ENCODE measurements around the gene CTDNEP1.

Gene CTDNEP1

GRCh38 chr17:7281074-7281952, 29.8 kb upstream of the CTDNEP1 start, which contains the start of gene SLC2A4:
TSS of gene SLC2A4 (plus strand) at chr17:7281718. CDS start at chr17:7281935, 217 bp downstream.
- CTCF ChIA-PET = interaction anchor here (1.0 to 1.8 kb wide), 6 partner anchors 15 to 279 kb away, joined by 3 to 22 read pairs (median 4); partner anchors contain the start of gene CTDNEP1
- POLR2A ChIA-PET = interaction anchor here (0.5 to 2.4 kb wide), 9 partner anchors 15 to 279 kb away, joined by 3 to 9 read pairs (median 4); partner anchors contain the start of genes ACADVL, DLG4, GABARAP and NEURL4
- DNase-seq (ENCODE audit: extremely low spot score) = peak; percentile 99
- TF ChIP-seq FOXM1 (IDR thresholded peaks at IDR 0.05; ENCODE audit: borderline replicate concordance) (no peak; the same call in 1 of the 2 replicates), FOXA1 (IDR thresholded peaks at IDR 0.05) (no peak), L3MBTL2 (conservative IDR thresholded peaks at IDR 0.05) (peak; percentile 42; the same call in 1 of the 2 replicates), FOXK2 (IDR thresholded peaks at IDR 0.05) (no peak), NFRKB (IDR thresholded peaks at IDR 0.05) (no peak), TARDBP (IDR thresholded peaks at IDR 0.05) (no peak)

- POLR2A ChIA-PET = interaction anchor here (1.2 to 2.4 kb wide), 4 partner anchors 16 to 49 kb away, joined by 4 to 9 read pairs (median 8); partner anchors contain the start of genes GABARAP and NEURL4
Observed at GRCh38 chr17:7280519-7281073, 29.1 kb upstream of the CTDNEP1 start.

GRCh38 chr17:7279448-7279847, 27.9 kb upstream of the CTDNEP1 start:
- DNase-seq (ENCODE audit: extremely low spot score) = no peak
- TF ChIP-seq CTBP1 (IDR thresholded peaks at IDR 0.05; ENCODE audit: borderline replicate concordance) (no peak), SUZ12 (IDR thresholded peaks at IDR 0.05) (no peak), FOXA1 (IDR thresholded peaks at IDR 0.05) (no peak), ARNT (IDR thresholded peaks at IDR 0.05) (no peak), L3MBTL2 (conservative IDR thresholded peaks at IDR 0.05) (no peak), NFRKB (IDR thresholded peaks at IDR 0.05) (no peak), ZNF384 (IDR thresholded peaks at IDR 0.05) (no peak), FOXK2 (IDR thresholded peaks at IDR 0.05) (no peak), SP1 (IDR thresholded peaks at IDR 0.05) (no peak), FOXM1 (IDR thresholded peaks at IDR 0.05; ENCODE audit: borderline replicate concordance) (no peak), BHLHE40 (IDR thresholded peaks at IDR 0.05; ENCODE audit: borderline replicate concordance) (no peak), TARDBP (IDR thresholded peaks at IDR 0.05) (no peak), HDGF (IDR thresholded peaks at IDR 0.05; ENCODE audit: borderline replicate concordance) (no peak)
- CTCF ChIA-PET = interaction anchor here (0.6 kb wide), 1 partner anchor 61 kb away, joined by 3 read pairs; no protein-coding TSS in a partner anchor
- POLR2A ChIA-PET = interaction anchor here (2.4 kb wide), 1 partner anchor 37 kb away, joined by 9 read pairs; the partner anchor contains the start of gene GABARAP

More at GRCh38 chr17:7280519-7281073, 29.1 kb upstream of the CTDNEP1 start:
- DNase-seq (ENCODE audit: extremely low spot score) = peak; percentile 86
- CTCF ChIA-PET = interaction anchor here (0.6 to 1.8 kb wide), 9 partner anchors 11 to 299 kb away, joined by 3 to 22 read pairs (median 4); partner anchors contain the start of gene CTDNEP1
- TF ChIP-seq L3MBTL2 (conservative IDR thresholded peaks at IDR 0.05) (peak; percentile 79), FOXA1 (IDR thresholded peaks at IDR 0.05) (no peak)

- TF ChIP-seq PKNOX1 (IDR thresholded peaks at IDR 0.05) = no peak
- TF ChIP-seq HDGF (IDR thresholded peaks at IDR 0.05; ENCODE audit: borderline replicate concordance) = no peak
- no peak for TF ChIP-seq TARDBP (IDR thresholded peaks at IDR 0.05)
- no peak for TF ChIP-seq ELF4 (IDR thresholded peaks at IDR 0.05)
- no peak for TF ChIP-seq FOXK2 (IDR thresholded peaks at IDR 0.05)
- no peak for TF ChIP-seq FOXM1 (IDR thresholded peaks at IDR 0.05; ENCODE audit: borderline replicate concordance)
- TF ChIP-seq BHLHE40 (IDR thresholded peaks at IDR 0.05; ENCODE audit: borderline replicate concordance) = no peak
- TF ChIP-seq LEF1 (IDR thresholded peaks at IDR 0.05; ENCODE audit: borderline replicate concordance) = no peak
- CTCF ChIA-PET = no interaction called here
- POLR2A ChIA-PET = interaction anchor here (1.0 kb wide), 1 partner anchor 137 kb away, joined by 3 read pairs; the partner anchor contains the start of gene TMEM256
- no peak for DNase-seq (ENCODE audit: extremely low spot score)
Observed at GRCh38 chr17:7266784-7267183, 15.2 kb upstream of the CTDNEP1 start.

- TF ChIP-seq L3MBTL2 (conservative IDR thresholded peaks at IDR 0.05) = no peak
- TF ChIP-seq NFRKB (IDR thresholded peaks at IDR 0.05) = no peak
- TF ChIP-seq SUZ12 (IDR thresholded peaks at IDR 0.05) = no peak
- ChIA-PET POLR2A (interaction anchor here (0.7 to 1.3 kb wide), 2 partner anchors 24 to 42 kb away, joined by 3 to 4 read pairs; partner anchors contain the start of gene PHF23), CTCF (interaction anchor here (0.6 to 1.2 kb wide), 3 partner anchors 16 to 341 kb away, joined by 3 to 6 read pairs (median 3); no protein-coding TSS in a partner anchor)
- DNase-seq (ENCODE audit: extremely low spot score) = no peak
Observed at GRCh38 chr17:7263801-7264078, 12.2 kb upstream of the CTDNEP1 start.

- DNase-seq (ENCODE audit: extremely low spot score) = no peak
- POLR2A ChIA-PET = interaction anchor here (0.7 kb wide), 1 partner anchor 41 kb away, joined by 3 read pairs; no protein-coding TSS in a partner anchor
- CTCF ChIA-PET = no interaction called here
- TF ChIP-seq NFRKB (IDR thresholded peaks at IDR 0.05) = no peak
- no peak for TF ChIP-seq LEF1 (IDR thresholded peaks at IDR 0.05; ENCODE audit: borderline replicate concordance)
- TF ChIP-seq PKNOX1 (IDR thresholded peaks at IDR 0.05) = no peak
- TF ChIP-seq CTBP1 (IDR thresholded peaks at IDR 0.05; ENCODE audit: borderline replicate concordance) = no peak
- no peak for TF ChIP-seq FOXM1 (IDR thresholded peaks at IDR 0.05; ENCODE audit: borderline replicate concordance)
- no peak for TF ChIP-seq ZNF384 (IDR thresholded peaks at IDR 0.05)
- TF ChIP-seq SUZ12 (IDR thresholded peaks at IDR 0.05) = no peak
- no peak for TF ChIP-seq BHLHE40 (IDR thresholded peaks at IDR 0.05; ENCODE audit: borderline replicate concordance)
- no peak for TF ChIP-seq HDGF (IDR thresholded peaks at IDR 0.05; ENCODE audit: borderline replicate concordance)
- no peak for TF ChIP-seq ARNT (IDR thresholded peaks at IDR 0.05)
- no peak for TF ChIP-seq L3MBTL2 (conservative IDR thresholded peaks at IDR 0.05)
- no peak for TF ChIP-seq FOXA1 (IDR thresholded peaks at IDR 0.05)
- no peak for TF ChIP-seq TARDBP (IDR thresholded peaks at IDR 0.05)
- no peak for TF ChIP-seq SP1 (IDR thresholded peaks at IDR 0.05)
- TF ChIP-seq ELF4 (IDR thresholded peaks at IDR 0.05) = no peak
- TF ChIP-seq FOXK2 (IDR thresholded peaks at IDR 0.05) = no peak
Observed at GRCh38 chr17:7262935-7263800, 11.6 kb upstream of the CTDNEP1 start.

Data from HEK293T (cell line).